COLO829 (cell line): ENCODE data around the gene TRIM27.
"Not testable (repeated sequence)": the region's sequence is repeated elsewhere in the genome, so short reads cannot be mapped to it uniquely, and the experiment has no call there.

Source experiments
- DNase-seq: peaks from one replicate; pipeline ENCODE4 v3.0.0; 2012; ENCODE audit warnings: low spot score

The TRIM27 gene

GRCh38 chr6:28896505-28897368 lies 27.0 kb downstream of the TRIM27 start:
- peak; percentile 35 for DNase-seq

DNA sequence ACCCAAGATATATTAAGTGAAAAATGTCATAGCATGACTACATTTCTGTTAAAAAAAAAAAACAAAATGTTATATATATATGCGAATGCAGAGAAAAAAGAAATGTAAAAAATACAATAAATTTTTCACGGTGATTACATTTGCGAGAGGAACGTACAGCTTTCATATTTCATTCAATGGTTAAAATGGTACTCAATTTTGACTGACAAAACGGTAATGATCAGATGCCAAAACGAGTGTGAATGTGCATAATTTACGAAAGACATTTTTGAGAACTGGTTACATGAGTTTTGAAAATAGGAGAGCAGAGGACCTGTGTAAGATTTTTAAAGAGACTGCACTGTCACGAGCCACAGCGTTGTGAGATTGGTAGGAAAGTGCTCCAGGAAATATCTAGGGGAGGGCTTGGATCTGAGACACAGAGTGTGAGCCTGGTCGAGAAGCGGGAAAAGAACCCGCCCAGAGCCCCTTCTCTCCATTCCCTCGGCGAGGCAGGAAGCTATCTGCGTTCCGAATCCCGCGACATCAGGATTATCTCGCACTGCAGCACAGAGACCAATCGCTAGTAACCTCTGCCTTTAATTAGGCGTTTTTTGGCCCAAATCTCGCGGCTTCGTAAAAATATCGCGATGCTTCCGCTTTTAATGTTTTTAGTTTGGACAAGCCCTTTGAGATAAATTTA lies 28.5 kb downstream of the TRIM27 start:
- DNase-seq = peak; percentile 98

DNA sequence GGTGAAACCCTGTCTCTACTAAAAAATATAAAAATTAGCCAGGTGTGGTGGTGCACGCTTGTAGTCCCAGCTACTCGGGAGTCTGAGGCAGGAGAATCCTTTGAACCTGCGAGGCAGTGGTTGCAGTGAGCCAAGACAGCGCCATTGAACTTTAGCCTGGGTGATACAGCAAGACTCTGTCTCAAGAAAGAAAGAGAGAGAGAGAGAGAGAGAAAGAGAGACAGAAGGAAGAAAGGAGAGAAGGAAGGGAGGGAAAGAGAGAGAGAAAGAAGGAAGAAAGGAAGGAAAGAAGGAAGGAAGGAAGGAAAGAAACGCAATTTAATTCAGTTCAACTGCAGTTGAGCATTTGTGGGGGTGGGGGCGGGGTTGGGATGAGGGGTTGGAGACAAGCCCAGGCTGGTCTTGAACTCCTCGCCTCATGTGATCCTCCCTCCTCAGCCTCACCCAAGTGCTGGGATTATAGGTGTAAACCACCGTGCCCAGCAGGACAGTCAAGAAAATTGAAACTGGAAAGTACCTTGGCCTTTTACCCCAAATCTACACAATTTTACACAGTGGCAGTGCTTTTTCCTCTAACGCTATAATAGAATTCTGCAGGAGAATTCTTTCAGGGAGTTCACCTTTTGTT lies 30.5 kb downstream of the TRIM27 start:
- no peak for DNase-seq

GRCh38 chr6:28892525-28892924 lies 31.3 kb downstream of the TRIM27 start:
- no peak for DNase-seq

GRCh38 chr6:28887796-28888496 lies 35.8 kb downstream of the TRIM27 start:
- DNase-seq = no peak

DNA sequence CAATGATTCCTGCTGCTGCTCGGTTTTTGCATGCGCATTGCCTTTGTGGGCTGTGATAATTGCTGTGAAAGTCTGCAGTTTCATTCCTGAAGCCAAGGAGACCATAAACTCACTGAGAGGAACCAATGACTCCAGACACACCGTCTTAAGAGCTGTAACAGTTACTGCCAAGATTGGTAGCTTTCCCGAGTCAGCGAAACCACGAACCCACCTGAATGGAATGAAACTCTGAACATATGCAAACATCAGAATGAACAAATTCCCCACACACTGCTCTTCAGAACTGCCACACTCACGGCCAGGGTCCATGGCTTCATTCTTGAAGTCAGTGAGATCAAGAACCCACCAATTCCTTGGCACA lies 37.7 kb downstream of the TRIM27 start:
- DNase-seq = no peak

- no peak for DNase-seq
Observed at GRCh38 chr6:28884423-28885131, 39.2 kb downstream of the TRIM27 start.

DNA sequence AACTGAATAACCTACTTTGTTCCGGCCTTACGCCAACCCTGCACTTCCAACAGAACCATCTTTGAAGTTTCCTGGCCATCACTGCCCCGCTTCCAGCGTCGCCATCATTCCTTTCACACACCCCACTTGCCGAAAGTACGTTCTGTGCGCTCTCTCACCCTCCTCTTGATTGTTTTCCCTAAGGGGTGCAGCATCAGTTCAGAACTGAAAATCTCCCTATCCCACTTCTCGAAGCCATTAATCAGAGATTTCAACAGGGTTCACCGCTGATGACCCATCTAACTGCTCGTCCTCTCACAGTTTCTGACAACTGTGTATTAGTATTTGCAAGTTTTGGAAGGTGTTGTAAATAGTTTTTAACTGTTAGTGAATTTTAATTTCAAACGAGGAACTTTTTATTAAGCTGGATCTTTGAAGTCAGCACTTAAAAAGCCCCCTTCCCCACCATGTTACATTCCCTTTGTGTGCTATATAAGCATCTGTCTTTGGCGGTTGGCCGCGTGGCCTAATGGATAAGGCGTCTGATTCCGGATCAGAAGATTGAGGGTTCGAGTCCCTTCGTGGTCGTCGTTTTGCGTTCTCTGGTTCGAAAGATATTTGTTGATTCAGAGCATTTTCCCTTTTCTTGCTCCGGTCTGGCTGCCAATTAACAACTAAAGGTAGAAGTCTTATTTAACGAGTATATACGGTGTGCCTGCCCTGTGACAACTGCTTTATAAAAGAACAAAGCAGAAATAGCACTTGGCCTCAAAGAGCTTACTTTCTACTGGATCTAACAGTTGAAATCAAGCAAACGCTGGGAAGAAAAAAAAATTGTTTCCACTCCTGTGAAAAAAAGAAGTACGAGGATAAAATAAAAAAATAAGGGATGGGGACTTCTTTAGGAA lies 42.6 kb downstream of the TRIM27 start:
- peak; percentile 82 for DNase-seq

DNA sequence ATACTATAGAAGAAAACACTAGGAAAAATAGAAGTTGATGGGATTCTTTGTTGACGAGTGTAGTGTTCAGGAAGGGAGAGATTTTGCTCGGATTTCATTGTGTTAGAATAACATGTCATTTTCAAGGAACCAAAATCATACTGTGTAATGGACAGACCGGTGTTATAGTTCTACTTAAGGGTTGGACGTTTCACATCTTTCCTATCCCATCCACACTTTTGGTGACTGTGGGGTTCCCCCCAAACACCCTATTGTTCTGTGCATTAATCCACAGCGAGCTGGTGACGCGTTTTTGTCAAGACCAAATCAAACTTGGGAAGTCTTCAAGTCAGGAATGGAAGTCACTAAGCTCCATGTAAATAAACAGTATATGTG lies 43.3 kb downstream of the TRIM27 start:
- DNase-seq = no peak

- no peak for DNase-seq
Observed at GRCh38 chr6:28876710-28877109, 47.1 kb downstream of the TRIM27 start.

- DNase-seq = no peak
Observed at GRCh38 chr6:28875191-28875747, 48.5 kb downstream of the TRIM27 start.

DNA sequence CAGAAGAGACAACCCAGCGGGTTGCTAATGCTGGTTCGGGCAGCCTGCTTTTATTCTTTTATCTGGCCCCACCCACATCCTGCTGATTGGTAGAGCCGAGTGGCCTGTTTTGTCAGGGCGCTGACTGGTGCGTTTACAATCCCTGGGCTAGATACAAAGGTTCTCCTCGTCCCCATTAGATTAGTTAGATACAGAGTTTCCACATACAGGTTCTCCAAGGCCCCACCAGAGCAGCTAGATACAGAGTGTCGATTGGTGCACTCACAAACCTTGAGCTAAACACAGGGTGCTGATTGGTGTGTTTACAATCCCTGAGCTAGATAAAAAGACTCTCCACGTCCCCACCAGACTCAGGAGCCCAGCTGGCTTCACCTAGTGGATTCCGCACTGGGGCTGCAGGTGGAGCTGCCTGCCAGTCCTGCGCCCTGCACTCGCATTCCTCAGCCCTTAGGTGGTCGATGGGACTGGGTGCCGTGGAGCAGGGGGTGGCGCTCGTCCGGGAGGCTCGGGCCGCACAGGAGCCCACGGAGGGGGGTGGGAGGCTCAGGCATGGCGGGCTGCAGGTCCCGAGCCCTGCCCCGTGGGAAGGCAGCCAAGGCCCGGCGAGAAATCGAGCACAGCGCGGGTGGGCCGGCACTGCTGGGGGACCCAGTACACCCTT lies 51.5 kb downstream of the TRIM27 start:
- not testable (repeated sequence) for DNase-seq

GRCh38 chr6:28871335-28872156 lies 52.2 kb downstream of the TRIM27 start:
- no peak for DNase-seq

DNA sequence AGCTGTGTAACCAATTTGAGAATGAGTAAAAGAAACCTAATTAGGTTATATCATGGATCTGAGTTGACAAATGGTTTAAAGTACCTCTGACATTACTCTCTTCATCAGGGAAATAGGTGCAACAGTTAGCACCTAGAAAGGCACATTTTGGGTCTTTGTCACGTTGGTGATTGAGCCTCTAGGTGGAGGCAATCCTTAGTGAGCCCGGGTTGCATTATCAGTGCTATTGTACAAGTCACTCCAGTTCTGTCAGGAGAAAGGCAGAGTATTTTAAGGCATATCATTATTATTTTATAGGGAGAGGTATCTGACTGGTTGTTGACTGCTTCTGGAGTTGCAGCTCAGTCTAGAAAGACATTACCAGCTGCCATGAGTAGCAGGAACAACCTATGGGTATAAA lies 54.9 kb downstream of the TRIM27 start:
- no peak for DNase-seq

GRCh38 chr6:28867086-28867409 lies 56.7 kb downstream of the TRIM27 start:
- no peak for DNase-seq

DNA sequence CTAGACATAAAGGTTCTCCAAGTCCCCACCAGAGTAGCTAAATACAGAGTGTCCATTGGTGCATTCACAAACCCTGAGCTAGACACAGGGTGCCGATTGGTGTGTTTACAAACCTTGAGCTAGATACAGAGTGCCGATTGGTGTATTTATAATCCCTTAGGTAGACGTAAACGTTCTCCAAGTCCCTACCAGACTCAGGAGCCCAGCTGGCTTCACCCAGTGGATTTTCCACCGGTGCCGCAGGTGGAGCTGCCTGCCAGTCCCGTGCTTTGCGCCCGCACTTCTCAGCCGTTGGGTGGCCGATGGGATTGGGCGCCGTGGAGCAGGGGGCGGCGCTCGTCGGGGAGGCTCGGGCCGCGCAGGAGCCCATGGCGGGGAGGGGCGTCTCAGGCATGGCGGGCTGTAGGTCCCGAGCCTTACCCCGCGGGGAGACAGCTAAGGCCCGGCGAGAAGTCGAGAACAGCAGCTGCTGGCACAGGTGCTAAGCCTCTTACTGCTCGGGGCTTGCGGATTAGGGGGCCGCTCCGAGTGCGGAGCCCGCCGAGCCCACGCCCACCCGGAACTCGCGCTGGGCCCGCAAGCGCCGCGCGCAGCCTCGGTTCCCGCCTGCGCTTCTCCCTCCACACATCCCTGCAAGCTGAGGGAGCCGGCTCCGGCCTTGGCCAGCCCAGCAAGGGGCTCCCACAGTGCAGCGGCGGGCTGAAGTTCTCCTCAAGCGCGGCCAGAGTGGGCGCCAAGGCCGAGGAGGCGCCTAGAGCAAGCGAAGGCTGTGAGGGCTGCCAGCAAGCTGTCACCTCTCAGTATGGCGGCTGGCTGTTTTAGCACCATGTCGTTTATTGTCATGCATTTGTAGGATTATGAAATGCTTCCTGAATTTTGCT lies 57.3 kb downstream of the TRIM27 start:
- not testable (repeated sequence) for DNase-seq

DNA sequence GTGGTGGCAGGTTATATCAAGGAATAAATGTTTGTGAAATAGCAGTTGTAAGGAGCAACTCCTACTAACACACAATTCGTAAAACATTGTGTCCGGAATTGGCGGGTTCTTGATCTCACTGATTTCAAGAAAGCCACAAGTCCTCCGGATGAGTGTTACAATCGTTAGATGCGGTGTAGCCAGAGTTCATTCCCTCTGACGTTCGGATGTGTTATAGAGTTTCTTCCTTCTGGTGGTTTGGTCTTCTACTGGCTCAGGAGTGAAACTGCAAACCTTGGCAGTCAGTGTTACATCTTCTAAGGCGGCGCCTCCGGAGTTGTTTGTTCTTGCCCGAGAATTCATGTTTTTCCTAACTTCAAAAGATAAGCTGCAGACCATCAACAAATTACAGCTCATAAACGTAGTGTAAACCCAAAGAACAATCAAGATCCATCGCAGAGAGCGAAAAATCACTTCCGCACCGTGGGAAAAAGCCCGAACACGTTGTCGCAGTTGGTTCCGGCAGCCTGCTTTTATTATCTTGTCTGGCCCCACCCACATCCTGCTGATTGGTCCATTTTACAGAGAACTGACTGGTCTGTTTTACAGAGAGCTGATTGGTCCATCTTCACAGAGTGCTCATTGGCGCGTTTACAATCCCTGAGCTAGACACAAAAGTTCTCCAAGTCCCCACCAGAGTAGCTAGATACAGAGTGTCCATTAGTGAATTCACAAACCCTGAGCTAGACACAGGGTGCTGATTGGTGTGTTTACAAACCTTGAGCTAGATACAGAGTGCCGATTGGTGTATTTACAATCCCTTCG lies 58.2 kb downstream of the TRIM27 start:
- no peak for DNase-seq
